ENCODE results near the gene RPLP1.

DNA sequence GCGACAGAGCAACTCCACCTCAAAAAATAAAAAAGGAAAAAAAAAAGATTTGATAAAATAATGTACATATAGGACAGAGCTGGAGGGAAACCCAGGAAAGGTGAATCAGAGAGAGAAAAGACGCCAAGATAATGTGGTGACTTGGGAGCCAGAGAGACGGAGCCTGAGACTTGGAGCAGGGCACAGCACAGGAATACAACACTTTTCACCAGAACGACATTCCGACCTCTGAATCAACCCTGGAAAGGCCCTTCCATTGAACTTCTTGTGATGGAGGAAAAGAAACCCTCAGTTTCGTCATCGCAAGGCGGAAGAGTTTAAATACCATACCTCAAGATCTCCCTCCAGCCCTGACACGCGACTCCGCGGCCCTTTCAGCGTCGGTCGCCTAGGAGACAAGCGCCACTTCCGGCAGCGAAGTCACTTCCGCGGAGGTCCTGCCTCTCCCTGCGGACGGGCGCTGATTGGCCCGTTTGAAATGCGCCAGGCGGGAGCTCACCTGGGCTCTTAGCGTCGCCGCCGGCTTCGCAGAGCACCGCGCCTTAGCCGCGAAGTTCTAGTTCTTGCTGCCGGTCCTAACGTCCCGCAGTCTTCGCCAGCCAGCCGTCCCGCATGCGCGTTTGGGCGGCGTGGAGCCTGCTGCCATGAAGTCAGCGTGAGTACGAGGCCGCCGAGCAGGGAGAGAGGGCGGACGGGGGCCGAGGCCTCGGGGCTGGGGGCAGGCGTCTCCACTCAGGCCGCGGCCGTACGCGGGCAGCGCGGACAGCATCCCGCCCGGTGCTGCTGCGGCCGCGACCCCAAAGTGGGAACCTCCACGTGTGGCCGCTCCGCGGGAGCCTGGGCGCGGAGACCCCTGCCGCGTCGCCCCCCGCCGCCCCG lies 38.6 kb upstream of the RPLP1 start, which contains the start of gene KIF23:
- TF ChIP-seq, protein P1, sequence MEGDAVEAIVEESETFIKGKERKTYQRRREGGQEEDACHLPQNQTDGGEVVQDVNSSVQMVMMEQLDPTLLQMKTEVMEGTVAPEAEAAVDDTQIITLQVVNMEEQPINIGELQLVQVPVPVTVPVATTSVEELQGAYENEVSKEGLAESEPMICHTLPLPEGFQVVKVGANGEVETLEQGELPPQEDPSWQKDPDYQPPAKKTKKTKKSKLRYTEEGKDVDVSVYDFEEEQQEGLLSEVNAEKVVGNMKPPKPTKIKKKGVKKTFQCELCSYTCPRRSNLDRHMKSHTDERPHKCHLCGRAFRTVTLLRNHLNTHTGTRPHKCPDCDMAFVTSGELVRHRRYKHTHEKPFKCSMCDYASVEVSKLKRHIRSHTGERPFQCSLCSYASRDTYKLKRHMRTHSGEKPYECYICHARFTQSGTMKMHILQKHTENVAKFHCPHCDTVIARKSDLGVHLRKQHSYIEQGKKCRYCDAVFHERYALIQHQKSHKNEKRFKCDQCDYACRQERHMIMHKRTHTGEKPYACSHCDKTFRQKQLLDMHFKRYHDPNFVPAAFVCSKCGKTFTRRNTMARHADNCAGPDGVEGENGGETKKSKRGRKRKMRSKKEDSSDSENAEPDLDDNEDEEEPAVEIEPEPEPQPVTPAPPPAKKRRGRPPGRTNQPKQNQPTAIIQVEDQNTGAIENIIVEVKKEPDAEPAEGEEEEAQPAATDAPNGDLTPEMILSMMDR (IDR thresholded peaks at IDR 0.05), result no peak
- TF ChIP-seq POLR2A (IDR thresholded peaks at IDR 0.05), result no peak
